GM23338 (cell line): ENCODE measurements around the gene CYP2C19. TPM values are rescaled to one million over a fixed set of nuclear protein-coding genes. Genes with fewer than 3 reads are reported as not detected.

Experiments used
- ATAC-seq: fragments of 200-7000 bp; cut with Tn5 transposase; 3 replicates; pipeline ENCODE4 v1.9.1; 2020
- DNase-seq: peaks from one replicate; pipeline ENCODE4 v3.0.0-alpha.2; 2015; ENCODE audit warnings: low spot score
- H2AFZ ChIP-seq: fragments of 200-600 bp; sonication (generic); 2 replicates; pipeline ENCODE4 v1.8.0; 2016; ENCODE audit warnings: antibody characterized with exemption, mild to moderate bottlenecking, moderate library complexity
- H3F3A ChIP-seq: fragments of 200-600 bp; sonication (generic); replicated peaks from 2 replicates; pipeline ENCODE4 v1.8.0; 2017; ENCODE audit warnings: antibody characterized with exemption, mixed run types, low read depth
- H3K27ac ChIP-seq: fragments of 200-600 bp; sonication (generic); 2 replicates; pipeline ENCODE4 v1.6.1; 2016; ENCODE audit warnings: low read depth
- H3K27me3 ChIP-seq: fragments of 200-600 bp; sonication (generic); 2 replicates; pipeline ENCODE4 v1.8.0; 2016; ENCODE audit warnings: mild to moderate bottlenecking, mixed run types, moderate library complexity; ENCODE audit not compliant: insufficient read depth
- H3K36me3 ChIP-seq: fragments of 200-600 bp; sonication (generic); 2 replicates; pipeline ENCODE4 v1.8.0; 2016; ENCODE audit warnings: mild to moderate bottlenecking; ENCODE audit not compliant: insufficient read depth
- H3K4me1 ChIP-seq: fragments of 200-600 bp; sonication (generic); 2 replicates; pipeline ENCODE4 v1.8.0; 2016; ENCODE audit warnings: mild to moderate bottlenecking, moderate library complexity; ENCODE audit not compliant: insufficient read depth
- H3K4me2 ChIP-seq: fragments of 200-600 bp; sonication (generic); 2 replicates; pipeline ENCODE4 v1.7.1; 2017; ENCODE audit warnings: mixed run types
- H3K4me3 ChIP-seq: fragments of 200-600 bp; sonication (generic); 2 replicates; pipeline ENCODE4 v1.6.1; 2016; ENCODE audit warnings: mixed run types
- H3K79me2 ChIP-seq: fragments of 200-600 bp; sonication (generic); replicated peaks from 2 replicates; pipeline ENCODE4 v1.8.0; 2017; ENCODE audit warnings: mild to moderate bottlenecking; ENCODE audit not compliant: insufficient read depth
- H3K9me2 ChIP-seq: fragments of 200-600 bp; sonication (generic); 2 replicates; pipeline ENCODE4 v1.8.0; 2017; ENCODE audit not compliant: insufficient read depth
- H4K20me1 ChIP-seq: fragments of 200-600 bp; sonication (generic); replicated peaks from 2 replicates; pipeline ENCODE4 v1.8.0; 2017; ENCODE audit warnings: mild to moderate bottlenecking; ENCODE audit not compliant: insufficient read depth
- H3K27ac Mint-ChIP-seq: 2 replicates; pipeline ENCODE4 v1.8.0; 2020; ENCODE audit warnings: inconsistent platforms, mild to moderate bottlenecking, moderate library complexity, mixed read lengths
- H3K27me3 Mint-ChIP-seq: 3 replicates; pipeline ENCODE4 v1.8.0; 2022; ENCODE audit warnings: low read depth, mild to moderate bottlenecking, moderate library complexity, mixed read lengths, inconsistent platforms; ENCODE audit not compliant: insufficient read depth, poor library complexity
- H3K36me3 Mint-ChIP-seq: 3 replicates; pipeline ENCODE4 v1.8.0; 2021; ENCODE audit warnings: low read depth, mild to moderate bottlenecking, inconsistent platforms, moderate library complexity, mixed read lengths
- H3K4me1 Mint-ChIP-seq: 3 replicates; pipeline ENCODE4 v1.8.0; 2020; ENCODE audit warnings: mild to moderate bottlenecking, inconsistent platforms, mixed read lengths
- H3K4me3 Mint-ChIP-seq: 3 replicates; pipeline ENCODE4 v1.8.0; 2021; ENCODE audit warnings: moderate library complexity, mild to moderate bottlenecking, inconsistent platforms, mixed read lengths
- H3K9me3 Mint-ChIP-seq: 3 replicates; pipeline ENCODE4 v1.8.0; 2020; ENCODE audit warnings: moderate library complexity, mild to moderate bottlenecking, inconsistent platforms, mixed read lengths
- CREB1 ChIP-seq: fragments of 250-450 bp; sonication (Bioruptor Pico); IDR thresholded peaks from 2 replicates; pipeline ENCODE4 v1.5.0; 2020; ENCODE audit warnings: low read depth, mild to moderate bottlenecking, moderate library complexity
- ETS1 ChIP-seq: IDR thresholded peaks from 2 replicates; pipeline ENCODE4 v1.6.1; 2016; ENCODE audit warnings: antibody characterized with exemption
- EZH2 ChIP-seq: fragments of 200-600 bp; sonication (generic); IDR thresholded peaks from one replicate; pipeline ENCODE4 v1.8.0; 2017; ENCODE audit warnings: antibody characterized with exemption, mild to moderate bottlenecking, low read depth; ENCODE audit not compliant: unreplicated experiment
- EZH2phosphoT487 ChIP-seq: fragments of 200-600 bp; sonication (generic); IDR thresholded peaks from one replicate; pipeline ENCODE4 v1.8.1; 2018; ENCODE audit warnings: antibody characterized with exemption; ENCODE audit not compliant: unreplicated experiment
- JUNB ChIP-seq: IDR thresholded peaks from one replicate; pipeline ENCODE4 v1.6.1; 2016; ENCODE audit warnings: antibody characterized with exemption; ENCODE audit not compliant: unreplicated experiment
- NANOG ChIP-seq: IDR thresholded peaks from 2 replicates; pipeline ENCODE4 v1.6.1; 2016; ENCODE audit warnings: antibody characterized with exemption, borderline replicate concordance
- POLR2AphosphoS5 ChIP-seq: IDR thresholded peaks from 2 replicates; pipeline ENCODE4 v1.6.1; 2016; ENCODE audit warnings: antibody characterized with exemption, low read depth
- REST ChIP-seq: IDR thresholded peaks from one replicate; pipeline ENCODE4 v1.6.1; 2018; ENCODE audit warnings: antibody characterized with exemption; ENCODE audit not compliant: unreplicated experiment
- STAT1 ChIP-seq: IDR thresholded peaks from one replicate; pipeline ENCODE4 v1.6.1; 2016; ENCODE audit warnings: antibody characterized with exemption; ENCODE audit not compliant: unreplicated experiment
- ZNF114 ChIP-seq: fragments of 250-450 bp; sonication (Bioruptor Pico); IDR thresholded peaks from 2 replicates; pipeline ENCODE4 v1.5.0; 2020; ENCODE audit warnings: mild to moderate bottlenecking, moderate library complexity
- ZNF331 ChIP-seq: fragments of 250-450 bp; sonication (Bioruptor Pico); IDR thresholded peaks from 2 replicates; pipeline ENCODE4 v1.5.0; 2020; ENCODE audit warnings: low read depth, mild to moderate bottlenecking, moderate library complexity
- ZNF462 ChIP-seq: fragments of 250-450 bp; sonication (Bioruptor Pico); IDR thresholded peaks from 2 replicates; pipeline ENCODE4 v1.5.0; 2020; ENCODE audit warnings: mild to moderate bottlenecking, moderate library complexity
- polyA plus RNA-seq: library from polyadenylated mRNA; unstranded; fragments of >200 nt; fragmentation: Nextera tagmentation; extraction: Ambion mirVana; gene quantifications from 2 replicates; pipeline ENCODE4 v1.2.1, GENCODE V29; 2016
- total RNA-seq: library from RNA; depleted of rRNA; stranded (reverse); fragments of >200 nt; shearing (Covaris generic); gene quantifications from 2 replicates; pipeline ENCODE4 v1.2.3, GENCODE V29; 2014
- TF ChIP-seq, protein P1 (sequence below), 2 experiments: fragments of 200-600 bp in 1 of 2; sonication (generic) in 1 of 2; conservative IDR thresholded peaks; 2 replicates each; pipeline versions ENCODE4 v1.5.1 to v1.6.1; 2016 to 2017; ENCODE audit warnings: antibody characterized with exemption in 2 of 2, low read depth in 2 of 2, mild to moderate bottlenecking in 2 of 2, moderate library complexity in 1 of 2

The CYP2C19 gene
- total and polyA plus RNA-seq, 2 experiments from 2014 or later: 0.21 TPM; not detected in 1

DNA sequence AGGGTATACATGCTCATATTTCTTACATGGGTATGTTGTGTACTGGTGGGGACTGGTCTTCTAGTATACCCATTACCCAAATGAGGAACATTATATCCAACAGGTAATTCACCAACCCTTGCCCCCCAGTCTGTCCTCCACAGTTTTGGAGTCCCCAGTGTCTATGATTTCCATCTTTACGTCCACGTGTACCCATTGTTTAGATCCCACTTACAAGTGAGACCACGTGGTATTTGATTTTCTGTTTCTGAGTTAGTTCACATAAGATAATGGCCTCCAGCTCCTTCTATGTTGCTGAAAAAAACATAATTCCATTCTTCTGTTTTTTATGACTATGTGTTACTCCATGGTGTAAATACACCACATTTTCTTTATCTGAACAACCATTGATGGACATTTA lies 126.6 kb downstream of the CYP2C19 start:
- Histone ChIP-seq H2AFZ (no peak overlapping the region), H3K79me2 (no peaks in the 10 kb centered on the region), H3K27me3 (no peaks in the 10 kb centered on the region), H3K4me3 (no peak overlapping the region), H3K9me2 (peaks cover 6% of the 10 kb centered on the region), H4K20me1 (no peaks in the 10 kb centered on the region), H3F3A (no peaks in the 10 kb centered on the region), H3K36me3 (no peaks in the 10 kb centered on the region), H3K4me1 (no peaks in the 10 kb centered on the region), H3K27ac (no peak overlapping the region), H3K4me2 (no peak overlapping the region)
- H3K36me3 Mint-ChIP-seq: no peaks in the 10 kb centered on the region
- H3K9me3 Mint-ChIP-seq: peaks cover 29% of the 10 kb centered on the region
- H3K4me3 Mint-ChIP-seq: no peak overlapping the region
- ATAC-seq (no peak), DNase-seq (no peak)
- TF ChIP-seq STAT1 (no peak), JUNB (no peak), EZH2 (no peak), ZNF331 (CRISPR knock-in tag) (no peak), EZH2phosphoT487 (no peak), ZNF462 (no peak), POLR2AphosphoS5 (no peak), NANOG (no peak), CREB1 (no peak), REST (no peak), ETS1 (no peak), ZNF114 (no peak)
- TF ChIP-seq, protein P1, sequence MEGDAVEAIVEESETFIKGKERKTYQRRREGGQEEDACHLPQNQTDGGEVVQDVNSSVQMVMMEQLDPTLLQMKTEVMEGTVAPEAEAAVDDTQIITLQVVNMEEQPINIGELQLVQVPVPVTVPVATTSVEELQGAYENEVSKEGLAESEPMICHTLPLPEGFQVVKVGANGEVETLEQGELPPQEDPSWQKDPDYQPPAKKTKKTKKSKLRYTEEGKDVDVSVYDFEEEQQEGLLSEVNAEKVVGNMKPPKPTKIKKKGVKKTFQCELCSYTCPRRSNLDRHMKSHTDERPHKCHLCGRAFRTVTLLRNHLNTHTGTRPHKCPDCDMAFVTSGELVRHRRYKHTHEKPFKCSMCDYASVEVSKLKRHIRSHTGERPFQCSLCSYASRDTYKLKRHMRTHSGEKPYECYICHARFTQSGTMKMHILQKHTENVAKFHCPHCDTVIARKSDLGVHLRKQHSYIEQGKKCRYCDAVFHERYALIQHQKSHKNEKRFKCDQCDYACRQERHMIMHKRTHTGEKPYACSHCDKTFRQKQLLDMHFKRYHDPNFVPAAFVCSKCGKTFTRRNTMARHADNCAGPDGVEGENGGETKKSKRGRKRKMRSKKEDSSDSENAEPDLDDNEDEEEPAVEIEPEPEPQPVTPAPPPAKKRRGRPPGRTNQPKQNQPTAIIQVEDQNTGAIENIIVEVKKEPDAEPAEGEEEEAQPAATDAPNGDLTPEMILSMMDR (conservative IDR thresholded peaks at IDR 0.05; ENCODE audit: low read depth in 2 of 2): no peak
- no peak overlapping the region for H3K27ac Mint-ChIP-seq
- no peaks in the 10 kb centered on the region for H3K27me3 Mint-ChIP-seq
- H3K4me1 Mint-ChIP-seq: no peaks in the 10 kb centered on the region
